ENCODE measurements around the gene CTNNA1.

DNA sequence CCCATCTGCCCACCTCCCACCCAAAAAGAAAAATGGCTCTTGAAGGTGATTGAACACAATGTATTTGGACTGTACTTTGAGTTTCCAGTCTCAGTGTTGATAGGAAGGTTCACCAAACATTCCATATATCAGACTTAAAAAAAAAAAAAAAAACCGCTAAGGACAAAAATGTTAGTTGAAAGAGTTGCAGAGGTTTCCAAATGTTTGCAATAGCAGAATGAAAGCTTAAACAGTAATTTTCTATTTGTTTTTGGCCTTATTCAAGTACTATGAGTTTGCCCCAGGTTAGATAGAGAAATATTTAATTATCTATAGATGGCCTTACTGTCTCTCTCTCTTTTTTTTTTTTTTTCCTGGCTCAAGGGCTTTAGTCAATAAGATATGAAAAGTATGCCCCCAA lies 115.8 kb downstream of the CTNNA1 start:
- no peak for TF ChIP-seq CTCF (IDR thresholded peaks at IDR 0.05; ENCODE audit: low read depth, low read length, poor library complexity, severe bottlenecking)
- no peak for TF ChIP-seq EZH2phosphoT487 (IDR thresholded peaks at IDR 0.05; ENCODE audit: borderline replicate concordance, low read length)
